ENCODE measurements around the gene TSHZ1. TPM values are rescaled to one million over a fixed set of nuclear protein-coding genes. Genes with fewer than 3 reads are reported as not detected.

The TSHZ1 gene
- polyA plus RNA-seq, 1 donor, result 34.7 TPM

DNA sequence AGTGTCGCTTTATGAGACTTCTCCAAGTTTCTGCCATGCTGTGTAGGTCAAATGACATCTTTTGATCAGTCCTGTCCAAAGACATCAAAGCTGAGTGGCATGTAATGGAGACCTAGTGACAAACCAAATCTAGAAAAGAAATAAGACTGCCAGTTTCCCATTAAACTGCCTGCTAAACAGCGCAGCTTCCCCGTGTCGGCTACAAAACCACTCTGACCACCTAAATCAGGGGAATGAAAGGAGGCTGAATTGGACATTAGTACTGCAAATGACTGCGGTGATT, 57.7 kb downstream of the TSHZ1 start:
- H3K36me3 ChIP-seq (ENCODE audit: control insufficient read depth, insufficient read depth, low read length), result peaks cover 4% of the 10 kb centered on the region
- H3K27me3 ChIP-seq (ENCODE audit: control insufficient read depth, insufficient read depth, low read length), result no peaks in the 10 kb centered on the region
- H3K9me3 ChIP-seq (ENCODE audit: control insufficient read depth, low read depth, low read length), result no peaks in the 10 kb centered on the region
- no peak overlapping the region for H3K4me3 ChIP-seq (ENCODE audit: low read length)
- DNase-seq, result no peak
- H3K27ac ChIP-seq (ENCODE audit: low read length), result no peak overlapping the region
- no peaks in the 10 kb centered on the region for H3K4me1 ChIP-seq (ENCODE audit: control insufficient read depth, insufficient read depth, low read length)
- no CpG with 5 or more reads among the region's 5 CpGs for WGBS (ENCODE audit: insufficient coverage, low lambda C conversion rate)

DNA sequence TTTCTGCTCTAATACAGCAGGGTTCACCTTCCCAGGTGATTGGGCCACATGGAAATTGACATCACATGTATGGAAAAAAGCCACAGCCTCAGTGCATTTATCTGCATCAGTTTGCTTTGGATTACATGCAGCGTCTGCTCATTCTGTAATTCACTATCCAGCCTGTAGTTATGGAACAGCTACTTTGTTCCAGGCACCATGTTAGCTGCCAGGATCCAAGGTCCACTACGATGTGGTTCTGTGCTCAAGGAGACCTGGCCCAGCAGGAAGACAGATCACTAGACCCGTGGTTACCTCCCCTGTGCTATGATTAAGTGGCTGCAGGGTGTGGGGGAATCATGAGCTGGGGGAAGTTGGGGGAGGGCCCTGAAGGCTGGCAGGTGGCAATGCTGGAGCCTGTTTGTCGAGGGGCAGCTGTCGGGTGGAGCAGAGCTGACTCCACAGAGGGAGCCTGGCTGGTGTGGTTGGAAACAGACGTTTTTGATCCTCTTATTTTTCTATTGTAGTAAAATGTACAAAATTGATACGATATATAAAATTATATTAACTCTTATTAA, 58.6 kb downstream of the TSHZ1 start:
- Histone ChIP-seq H3K4me3 (ENCODE audit: low read length) (no peak overlapping the region), H3K27ac (ENCODE audit: low read length) (no peak overlapping the region), H3K9me3 (ENCODE audit: control insufficient read depth, low read depth, low read length) (no peaks in the 10 kb centered on the region), H3K4me1 (ENCODE audit: control insufficient read depth, insufficient read depth, low read length) (no peaks in the 10 kb centered on the region), H3K36me3 (ENCODE audit: control insufficient read depth, insufficient read depth, low read length) (peaks cover 4% of the 10 kb centered on the region), H3K27me3 (ENCODE audit: control insufficient read depth, insufficient read depth, low read length) (no peaks in the 10 kb centered on the region)
- 80% methylated on average over 1 of the region's 7 CpGs for WGBS (ENCODE audit: insufficient coverage, low lambda C conversion rate)
- DNase-seq, result peak in 1 of 2 donors; percentile 28

DNA sequence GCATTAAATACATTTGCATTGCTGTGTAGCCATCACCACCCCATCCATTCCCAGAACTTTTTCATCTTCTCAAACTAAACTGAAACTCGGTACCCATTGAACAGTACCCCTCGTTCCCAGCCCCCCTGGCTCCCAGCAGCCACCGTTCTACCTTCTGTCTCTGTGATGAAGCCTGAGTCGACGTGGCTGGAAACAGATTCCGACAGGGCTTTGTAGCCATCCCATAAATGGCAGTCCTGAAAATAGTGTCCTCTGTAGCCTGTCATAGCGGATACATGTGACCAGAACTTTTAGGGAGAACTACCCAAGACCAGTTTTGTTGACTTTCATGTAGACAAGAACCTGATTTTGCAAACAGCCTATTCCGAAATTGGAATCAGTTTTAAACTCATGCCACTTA, 59.1 kb downstream of the TSHZ1 start:
- Histone ChIP-seq H3K27ac (ENCODE audit: low read length) (no peak overlapping the region), H3K27me3 (ENCODE audit: control insufficient read depth, insufficient read depth, low read length) (no peaks in the 10 kb centered on the region), H3K4me3 (ENCODE audit: low read length) (no peak overlapping the region), H3K4me1 (ENCODE audit: control insufficient read depth, insufficient read depth, low read length) (no peaks in the 10 kb centered on the region), H3K36me3 (ENCODE audit: control insufficient read depth, insufficient read depth, low read length) (peaks cover 4% of the 10 kb centered on the region), H3K9me3 (ENCODE audit: control insufficient read depth, low read depth, low read length) (no peaks in the 10 kb centered on the region)
- no CpG with 5 or more reads among the region's 8 CpGs for WGBS (ENCODE audit: insufficient coverage, low lambda C conversion rate)
- no peak for DNase-seq

DNA sequence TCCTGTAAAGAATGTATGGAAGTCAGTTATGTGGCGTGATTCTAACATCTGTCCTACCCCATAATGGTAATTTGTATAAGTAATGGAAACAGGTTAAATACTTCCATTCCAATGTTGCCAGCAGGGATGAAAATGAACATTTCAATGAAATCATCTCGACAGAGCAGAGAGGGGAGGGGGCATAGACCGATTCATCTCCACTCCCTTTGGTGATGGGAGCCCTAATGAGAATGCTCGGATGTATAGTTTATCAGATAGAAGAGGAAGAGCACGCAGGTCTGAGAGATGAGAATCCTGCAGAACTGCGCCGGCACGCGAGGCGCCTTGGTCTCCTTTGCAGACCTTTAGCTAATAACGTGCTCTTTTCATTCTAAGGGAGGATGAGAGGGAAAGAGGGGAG, 61.4 kb downstream of the TSHZ1 start:
- Histone ChIP-seq H3K27ac (ENCODE audit: low read length) (no peak overlapping the region), H3K4me1 (ENCODE audit: control insufficient read depth, insufficient read depth, low read length) (no peaks in the 10 kb centered on the region), H3K4me3 (ENCODE audit: low read length) (no peak overlapping the region), H3K9me3 (ENCODE audit: control insufficient read depth, low read depth, low read length) (no peaks in the 10 kb centered on the region), H3K36me3 (ENCODE audit: control insufficient read depth, insufficient read depth, low read length) (peaks cover 4% of the 10 kb centered on the region), H3K27me3 (ENCODE audit: control insufficient read depth, insufficient read depth, low read length) (no peaks in the 10 kb centered on the region)
- 100% methylated on average over 1 of the region's 11 CpGs for WGBS (ENCODE audit: insufficient coverage, low lambda C conversion rate)
- no peak for DNase-seq

DNA sequence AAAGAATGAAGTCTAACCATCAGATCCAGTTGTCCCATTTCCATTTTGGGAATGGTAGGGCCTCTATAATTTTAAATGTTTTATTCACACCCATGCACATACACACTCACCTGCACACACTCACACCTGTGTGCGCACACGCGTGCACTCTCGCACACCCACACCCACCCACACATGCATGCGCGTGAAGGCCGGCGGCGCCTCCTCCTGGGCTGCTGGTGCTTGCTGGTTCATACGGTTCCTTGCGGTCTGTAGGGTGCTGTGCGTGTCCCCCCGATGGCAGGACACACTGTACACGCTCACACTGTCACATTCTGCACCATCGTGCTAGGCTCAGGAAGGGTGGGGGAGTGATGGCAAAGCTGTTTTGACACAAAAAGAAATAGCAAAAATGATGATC, 63.2 kb downstream of the TSHZ1 start:
- no peaks in the 10 kb centered on the region for H3K27me3 ChIP-seq (ENCODE audit: control insufficient read depth, insufficient read depth, low read length)
- H3K36me3 ChIP-seq (ENCODE audit: control insufficient read depth, insufficient read depth, low read length), result peaks cover 2% of the 10 kb centered on the region
- 100% methylated on average over 1 of the region's 15 CpGs for WGBS (ENCODE audit: insufficient coverage, low lambda C conversion rate)
- H3K4me3 ChIP-seq (ENCODE audit: low read length), result no peak overlapping the region
- no peak overlapping the region for H3K27ac ChIP-seq (ENCODE audit: low read length)
- no peaks in the 10 kb centered on the region for H3K9me3 ChIP-seq (ENCODE audit: control insufficient read depth, low read depth, low read length)
- no peaks in the 10 kb centered on the region for H3K4me1 ChIP-seq (ENCODE audit: control insufficient read depth, insufficient read depth, low read length)
- DNase-seq, result no peak

DNA sequence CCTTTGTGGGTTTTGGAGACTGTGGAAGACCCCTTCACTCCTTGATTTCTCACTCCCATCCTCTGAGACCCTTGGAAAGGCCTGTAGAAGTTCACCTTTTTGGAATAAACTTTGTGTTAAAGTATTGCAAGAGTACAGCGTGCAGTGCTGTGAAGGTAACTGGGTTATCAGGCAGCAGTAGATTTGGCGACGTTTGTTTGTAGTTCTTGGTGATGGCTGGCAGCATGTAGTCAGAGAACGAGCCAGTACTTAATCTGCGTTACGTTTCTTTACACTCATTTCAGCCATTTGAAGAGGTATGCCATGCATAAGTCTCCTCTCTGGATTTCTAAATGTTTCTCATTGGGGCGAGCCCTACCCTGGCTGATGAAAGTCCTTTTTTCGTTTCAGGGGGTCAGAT, 64.6 kb downstream of the TSHZ1 start:
- Histone ChIP-seq H3K27ac (ENCODE audit: low read length) (no peak overlapping the region), H3K36me3 (ENCODE audit: control insufficient read depth, insufficient read depth, low read length) (peaks cover 2% of the 10 kb centered on the region), H3K27me3 (ENCODE audit: control insufficient read depth, insufficient read depth, low read length) (no peaks in the 10 kb centered on the region), H3K4me1 (ENCODE audit: control insufficient read depth, insufficient read depth, low read length) (no peaks in the 10 kb centered on the region), H3K9me3 (ENCODE audit: control insufficient read depth, low read depth, low read length) (no peaks in the 10 kb centered on the region), H3K4me3 (ENCODE audit: low read length) (no peak overlapping the region)
- WGBS (ENCODE audit: insufficient coverage, low lambda C conversion rate), result 100% methylated on average over 1 of the region's 8 CpGs
- no peak for DNase-seq

DNA sequence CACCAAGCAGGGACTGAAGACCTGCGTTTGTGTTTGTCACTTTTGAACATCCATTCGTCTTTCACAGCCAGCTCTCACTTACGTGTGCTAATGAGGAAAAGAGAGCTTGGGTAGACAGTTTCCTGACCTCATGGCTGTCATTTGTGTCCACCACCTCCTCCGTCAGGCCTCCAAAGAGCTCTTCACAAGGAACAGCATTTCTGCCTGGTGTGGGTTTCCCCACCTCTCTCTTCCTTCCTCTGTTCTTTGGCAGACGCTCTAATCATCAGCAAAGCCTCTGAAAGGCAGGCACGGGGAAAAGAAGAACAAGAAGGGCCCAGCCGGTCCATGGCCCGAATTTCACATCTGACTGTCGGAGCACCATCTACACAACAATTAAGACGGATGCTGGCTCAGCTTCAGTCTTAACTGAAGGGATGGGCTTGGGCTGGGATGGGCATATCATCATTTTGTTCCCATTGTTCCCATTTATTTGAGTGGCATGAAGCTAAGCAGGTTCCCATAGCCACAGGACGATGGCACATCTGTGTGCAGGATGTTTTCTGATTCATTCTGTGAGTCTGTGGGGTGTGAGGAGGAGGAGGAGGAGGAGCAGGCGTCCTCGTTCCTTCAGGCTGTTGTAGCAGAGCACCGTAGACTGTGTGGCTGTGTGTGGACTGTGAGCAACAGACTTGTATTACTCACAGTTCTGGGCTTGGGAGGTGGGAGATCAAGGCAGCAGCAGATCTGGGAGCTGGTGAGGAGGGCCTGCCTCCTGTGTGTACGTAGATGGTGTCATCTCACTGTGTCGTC, 66.4 kb downstream of the TSHZ1 start:
- Histone ChIP-seq H3K4me1 (ENCODE audit: control insufficient read depth, insufficient read depth, low read length) (peaks cover 7% of the 10 kb centered on the region), H3K36me3 (ENCODE audit: control insufficient read depth, insufficient read depth, low read length) (peaks cover 9% of the 10 kb centered on the region), H3K27me3 (ENCODE audit: control insufficient read depth, insufficient read depth, low read length) (no peaks in the 10 kb centered on the region), H3K4me3 (ENCODE audit: low read length) (no peak overlapping the region), H3K9me3 (ENCODE audit: control insufficient read depth, low read depth, low read length) (peaks cover 8% of the 10 kb centered on the region), H3K27ac (ENCODE audit: low read length) (no peak overlapping the region)
- no peak for DNase-seq
- no CpG with 5 or more reads among the region's 16 CpGs for WGBS (ENCODE audit: insufficient coverage, low lambda C conversion rate)

DNA sequence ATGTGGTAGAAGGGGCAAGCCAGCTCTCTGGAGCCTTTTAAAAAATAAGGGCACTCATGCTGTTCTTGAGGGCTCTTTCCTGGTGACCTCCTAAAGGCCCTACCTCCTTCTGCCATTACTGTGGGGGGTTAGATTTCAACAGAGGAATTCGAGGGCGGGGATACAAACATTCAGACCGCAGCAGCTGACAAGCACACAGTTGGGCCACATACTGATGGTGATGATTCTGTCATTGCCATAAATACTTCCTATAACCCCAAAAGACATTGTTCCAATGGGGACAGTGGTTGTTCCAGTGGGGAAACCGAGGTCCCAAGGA, 67.0 kb downstream of the TSHZ1 start:
- H3K4me3 ChIP-seq (ENCODE audit: low read length), result no peak overlapping the region
- peaks cover 9% of the 10 kb centered on the region for H3K9me3 ChIP-seq (ENCODE audit: control insufficient read depth, low read depth, low read length)
- peaks cover 7% of the 10 kb centered on the region for H3K4me1 ChIP-seq (ENCODE audit: control insufficient read depth, insufficient read depth, low read length)
- WGBS (ENCODE audit: insufficient coverage, low lambda C conversion rate), result no CpG with 5 or more reads among the region's 4 CpGs
- H3K36me3 ChIP-seq (ENCODE audit: control insufficient read depth, insufficient read depth, low read length), result peaks cover 14% of the 10 kb centered on the region
- no peaks in the 10 kb centered on the region for H3K27me3 ChIP-seq (ENCODE audit: control insufficient read depth, insufficient read depth, low read length)
- H3K27ac ChIP-seq (ENCODE audit: low read length), result no peak overlapping the region
- no peak for DNase-seq

DNA sequence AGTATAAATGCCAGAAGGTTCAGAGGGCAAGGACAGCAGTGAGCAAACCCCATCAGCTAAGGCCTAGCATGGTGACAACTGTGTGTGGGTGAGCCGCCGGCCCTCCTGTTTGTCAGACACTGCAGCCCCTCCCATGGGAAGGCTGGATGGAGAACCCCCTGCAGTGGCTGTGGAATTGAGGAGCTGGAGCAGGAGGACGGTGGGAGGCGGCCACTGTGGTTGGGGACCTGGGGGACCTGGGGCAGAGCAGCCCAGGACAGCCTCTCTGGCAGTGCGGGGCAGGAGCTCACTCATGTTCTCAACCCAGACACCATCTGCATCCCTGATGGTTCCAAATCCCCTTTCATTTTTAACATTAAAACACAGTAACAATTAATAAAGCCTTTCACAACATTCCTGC, 68.8 kb downstream of the TSHZ1 start:
- no peak for DNase-seq
- H3K27ac ChIP-seq (ENCODE audit: low read length), result no peak overlapping the region
- H3K9me3 ChIP-seq (ENCODE audit: control insufficient read depth, low read depth, low read length), result peaks cover 14% of the 10 kb centered on the region
- H3K36me3 ChIP-seq (ENCODE audit: control insufficient read depth, insufficient read depth, low read length), result peaks cover 14% of the 10 kb centered on the region
- peaks cover 7% of the 10 kb centered on the region for H3K4me1 ChIP-seq (ENCODE audit: control insufficient read depth, insufficient read depth, low read length)
- H3K27me3 ChIP-seq (ENCODE audit: control insufficient read depth, insufficient read depth, low read length), result no peaks in the 10 kb centered on the region
- no CpG with 5 or more reads among the region's 5 CpGs for WGBS (ENCODE audit: insufficient coverage, low lambda C conversion rate)
- H3K4me3 ChIP-seq (ENCODE audit: low read length), result no peak overlapping the region

DNA sequence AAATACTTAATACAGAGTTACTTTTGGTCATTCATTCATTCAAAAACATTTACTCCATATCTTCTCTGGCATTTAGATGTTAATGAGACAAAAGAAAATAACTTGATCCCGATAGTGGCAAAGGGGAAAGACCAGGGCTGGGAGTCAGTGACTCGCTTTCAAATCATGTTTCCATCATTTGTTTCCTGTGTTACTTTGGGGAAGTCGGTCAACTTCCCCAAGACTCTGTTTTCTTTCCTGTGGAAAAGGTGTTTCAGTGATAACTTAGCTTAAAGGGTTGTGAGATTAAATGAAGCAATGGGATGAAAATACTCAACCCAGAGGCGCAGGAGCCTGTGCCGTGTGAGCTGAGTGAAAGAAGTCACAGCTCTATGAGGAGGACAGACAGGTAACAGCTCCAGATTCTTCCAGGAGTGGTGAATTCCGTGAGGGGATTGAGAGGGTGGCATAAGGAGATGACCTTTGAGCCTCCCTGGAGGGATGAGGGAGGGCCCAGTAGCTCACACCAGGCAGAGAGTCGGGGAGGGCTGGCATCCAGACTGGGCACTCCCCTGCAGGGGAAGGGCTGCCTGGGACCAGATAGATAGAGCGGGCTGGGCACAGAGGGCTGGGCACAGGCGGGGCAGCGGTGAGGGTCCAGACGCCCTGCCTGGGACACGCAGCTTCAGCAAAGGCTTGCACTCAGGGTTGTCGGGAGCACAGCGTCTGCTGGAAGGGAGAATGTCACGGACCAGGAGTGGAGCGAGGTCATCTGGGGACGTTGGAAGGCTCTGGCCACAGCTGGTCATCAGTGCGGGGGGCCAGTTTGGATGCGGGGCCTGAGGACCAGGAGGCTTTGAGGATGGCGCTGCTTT, 70.1 kb downstream of the TSHZ1 start:
- no peak overlapping the region for H3K27ac ChIP-seq (ENCODE audit: low read length)
- peaks cover 21% of the 10 kb centered on the region for H3K36me3 ChIP-seq (ENCODE audit: control insufficient read depth, insufficient read depth, low read length)
- peak in 1 of 2 donors; percentile 19 for DNase-seq
- no peak overlapping the region for H3K4me3 ChIP-seq (ENCODE audit: low read length)
- peaks cover 14% of the 10 kb centered on the region for H3K9me3 ChIP-seq (ENCODE audit: control insufficient read depth, low read depth, low read length)
- 76% methylated on average over 3 of the region's 20 CpGs for WGBS (ENCODE audit: insufficient coverage, low lambda C conversion rate)
- peaks cover 7% of the 10 kb centered on the region for H3K4me1 ChIP-seq (ENCODE audit: control insufficient read depth, insufficient read depth, low read length)
- H3K27me3 ChIP-seq (ENCODE audit: control insufficient read depth, insufficient read depth, low read length), result no peaks in the 10 kb centered on the region

All from large intestine (tissue), 3 donors.